BJ (cell line): ENCODE measurements around the gene LHB. TPM values are rescaled to one million over a fixed set of nuclear protein-coding genes. Genes with fewer than 3 reads are reported as not detected.
"Not testable (repeated sequence)": the region's sequence is repeated elsewhere in the genome, so short reads cannot be mapped to it uniquely, and the experiment has no call there.

Experiments used
- CTCF ChIA-PET: fragments of 350-600 bp; formaldehyde crosslinking; extraction: SDS; loops from one replicate; lab custom pipeline; 2021; ENCODE audit warnings: antibody characterized with exemption, inconsistent platforms; lab: Yijun Ruan, JAX
- POLR2A ChIA-PET: fragments of 300-600 bp; sonication (Branson Sonifier 250); formaldehyde crosslinking; extraction: SDS; loops from one replicate; lab custom pipeline; 2021; ENCODE audit warnings: antibody characterized with exemption; lab: Charles Lee
- DNase-seq: peaks from one replicate; pipeline ENCODE4 v3.0.0-alpha.2; 2011; ENCODE audit warnings: low read depth
- H3K27me3 ChIP-seq: 2 replicates; pipeline ENCODE4 v1.6.0; 2011; ENCODE audit warnings: low read length; ENCODE audit not compliant: control insufficient read depth, insufficient read depth
- H3K36me3 ChIP-seq: 2 replicates; pipeline ENCODE4 v1.5.1; 2011; ENCODE audit warnings: low read length; ENCODE audit not compliant: control insufficient read depth, insufficient read depth
- H3K4me3 ChIP-seq: 2 replicates; pipeline ENCODE4 v1.5.1; 2011; ENCODE audit warnings: low read depth, mild to moderate bottlenecking, control low read depth, low read length
- polyA plus RNA-seq: library from polyadenylated mRNA; depleted of rRNA; stranded (reverse); fragments of >200 nt; gene quantifications from 2 replicates; pipeline ENCODE4 v1.2.3, GENCODE V29; 2011
- TF ChIP-seq, protein P1 (sequence below): IDR thresholded peaks from 2 replicates; pipeline ENCODE4 v1.5.1; 2011; ENCODE audit warnings: low read depth, mild to moderate bottlenecking, control low read depth, inconsistent platforms, low read length, moderate library complexity; ENCODE audit not compliant: insufficient read depth

The LHB gene
- polyA plus RNA-seq, 1 experiment = not detected

DNA sequence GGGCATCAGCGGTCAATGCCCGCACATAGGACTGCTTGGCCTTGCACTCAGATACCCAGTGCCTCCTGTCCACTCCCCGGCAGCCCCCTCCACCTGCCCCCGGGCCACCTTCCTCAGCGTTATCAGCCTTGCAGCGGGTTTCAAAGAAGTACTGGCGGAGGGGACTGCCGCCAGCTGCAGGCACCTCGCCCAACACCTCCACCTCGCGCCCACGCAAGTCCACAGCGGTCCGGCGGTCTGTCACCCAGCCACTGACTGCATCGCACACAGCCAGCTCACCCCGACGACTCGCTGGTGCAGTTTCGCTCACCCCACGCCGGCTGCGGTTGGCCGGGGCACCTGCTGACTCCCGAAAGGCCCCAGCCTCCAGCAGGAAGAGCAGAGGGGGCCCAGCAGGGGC is 44.6 kb upstream of the LHB start:
- no peaks in the 10 kb centered on the region for H3K36me3 ChIP-seq
- TF ChIP-seq, protein P1, sequence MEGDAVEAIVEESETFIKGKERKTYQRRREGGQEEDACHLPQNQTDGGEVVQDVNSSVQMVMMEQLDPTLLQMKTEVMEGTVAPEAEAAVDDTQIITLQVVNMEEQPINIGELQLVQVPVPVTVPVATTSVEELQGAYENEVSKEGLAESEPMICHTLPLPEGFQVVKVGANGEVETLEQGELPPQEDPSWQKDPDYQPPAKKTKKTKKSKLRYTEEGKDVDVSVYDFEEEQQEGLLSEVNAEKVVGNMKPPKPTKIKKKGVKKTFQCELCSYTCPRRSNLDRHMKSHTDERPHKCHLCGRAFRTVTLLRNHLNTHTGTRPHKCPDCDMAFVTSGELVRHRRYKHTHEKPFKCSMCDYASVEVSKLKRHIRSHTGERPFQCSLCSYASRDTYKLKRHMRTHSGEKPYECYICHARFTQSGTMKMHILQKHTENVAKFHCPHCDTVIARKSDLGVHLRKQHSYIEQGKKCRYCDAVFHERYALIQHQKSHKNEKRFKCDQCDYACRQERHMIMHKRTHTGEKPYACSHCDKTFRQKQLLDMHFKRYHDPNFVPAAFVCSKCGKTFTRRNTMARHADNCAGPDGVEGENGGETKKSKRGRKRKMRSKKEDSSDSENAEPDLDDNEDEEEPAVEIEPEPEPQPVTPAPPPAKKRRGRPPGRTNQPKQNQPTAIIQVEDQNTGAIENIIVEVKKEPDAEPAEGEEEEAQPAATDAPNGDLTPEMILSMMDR = no peak
- CTCF ChIA-PET = interaction anchor here (1.7 kb wide), 1 partner anchor 37 kb away, joined by 5 read pairs; no protein-coding TSS in a partner anchor
- H3K4me3 ChIP-seq = no peak overlapping the region
- no peak for DNase-seq
- H3K27me3 ChIP-seq = peaks cover 14% of the 10 kb centered on the region
- POLR2A ChIA-PET = no interaction called here

DNA sequence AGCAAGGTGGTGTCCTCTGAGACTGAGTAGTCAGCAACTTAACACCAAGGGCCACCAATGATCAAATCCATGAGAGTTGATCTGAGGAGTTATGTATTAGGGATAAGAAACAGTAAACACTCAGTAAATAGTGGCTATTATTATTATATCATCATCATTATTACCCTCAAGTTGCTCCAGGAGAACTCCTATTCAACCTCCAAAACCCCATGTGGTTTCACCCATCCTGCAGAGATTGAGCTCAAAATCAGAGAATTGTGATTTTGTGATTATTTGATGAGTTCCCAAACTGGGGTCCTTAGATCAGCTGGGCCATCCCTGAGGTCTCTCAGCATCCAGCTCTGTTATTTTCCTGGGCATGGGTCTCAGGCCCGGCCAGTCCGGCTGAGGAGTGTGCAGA is 44.1 kb upstream of the LHB start:
- DNase-seq = no peak
- Histone ChIP-seq H3K36me3 (no peaks in the 10 kb centered on the region), H3K27me3 (peaks cover 10% of the 10 kb centered on the region), H3K4me3 (no peak overlapping the region)
- ChIA-PET POLR2A (no interaction called here), CTCF (interaction anchor here (1.7 to 3.5 kb wide), 2 partner anchors 38 to 61 kb away, joined by 5 to 14 read pairs; no protein-coding TSS in a partner anchor)
- TF ChIP-seq, protein P1 = no peak

DNA sequence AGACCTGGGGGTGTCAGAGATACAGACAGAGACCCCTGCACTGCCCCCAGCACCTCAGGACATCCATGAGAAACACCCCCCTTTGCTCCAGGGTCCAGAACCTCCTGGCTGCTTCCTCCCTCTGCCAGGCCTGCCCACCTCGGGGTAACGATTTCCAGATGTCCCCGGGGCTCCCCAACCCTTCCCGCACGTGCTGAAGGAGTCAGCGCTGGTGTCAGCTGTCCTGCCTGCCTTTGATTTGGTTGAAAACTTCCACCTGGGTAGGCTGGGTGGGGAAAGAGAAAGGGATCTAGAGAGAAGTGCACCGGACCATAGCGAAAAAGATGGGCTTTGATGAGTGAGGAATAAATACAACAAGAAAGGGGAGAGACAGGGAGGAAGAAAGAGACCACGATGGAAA is 42.2 kb upstream of the LHB start:
- DNase-seq = no peak
- no peaks in the 10 kb centered on the region for H3K36me3 ChIP-seq
- CTCF ChIA-PET = interaction anchor here (0.8 to 3.5 kb wide), 4 partner anchors 16 to 67 kb away, joined by 3 to 14 read pairs (median 6); no protein-coding TSS in a partner anchor
- TF ChIP-seq, protein P1 = no peak
- POLR2A ChIA-PET = no interaction called here
- peaks cover 1% of the 10 kb centered on the region; the same call in 1 of the 2 replicates for H3K27me3 ChIP-seq
- no peak overlapping the region for H3K4me3 ChIP-seq

DNA sequence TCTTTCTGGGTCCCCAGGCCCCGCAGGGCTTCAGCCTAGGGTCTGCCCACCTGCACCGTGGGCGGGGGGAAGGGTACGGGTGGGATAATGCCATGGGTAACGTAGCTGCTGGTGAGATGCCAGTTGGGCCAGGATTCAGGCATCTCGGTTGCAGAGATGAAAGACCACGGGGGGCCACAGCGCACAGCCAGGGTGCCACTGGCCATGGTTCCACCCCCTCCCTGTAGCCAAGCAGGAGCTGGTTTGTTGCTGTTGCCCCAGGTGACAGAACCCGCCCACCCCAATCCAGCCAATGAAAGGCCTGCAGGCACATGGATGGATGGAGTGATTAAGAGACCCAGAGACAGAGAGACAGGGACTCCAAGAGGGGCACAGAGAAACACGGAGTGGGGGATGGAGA is 41.7 kb upstream of the LHB start:
- H3K27me3 ChIP-seq = no peaks in the 10 kb centered on the region
- no peak for DNase-seq
- ChIA-PET CTCF (interaction anchor here (0.7 to 3.5 kb wide), 3 partner anchors 17 to 59 kb away, joined by 3 to 14 read pairs (median 7); no protein-coding TSS in a partner anchor), POLR2A (no interaction called here)
- TF ChIP-seq, protein P1 = no peak
- no peaks in the 10 kb centered on the region for H3K36me3 ChIP-seq
- H3K4me3 ChIP-seq = no peak overlapping the region

DNA sequence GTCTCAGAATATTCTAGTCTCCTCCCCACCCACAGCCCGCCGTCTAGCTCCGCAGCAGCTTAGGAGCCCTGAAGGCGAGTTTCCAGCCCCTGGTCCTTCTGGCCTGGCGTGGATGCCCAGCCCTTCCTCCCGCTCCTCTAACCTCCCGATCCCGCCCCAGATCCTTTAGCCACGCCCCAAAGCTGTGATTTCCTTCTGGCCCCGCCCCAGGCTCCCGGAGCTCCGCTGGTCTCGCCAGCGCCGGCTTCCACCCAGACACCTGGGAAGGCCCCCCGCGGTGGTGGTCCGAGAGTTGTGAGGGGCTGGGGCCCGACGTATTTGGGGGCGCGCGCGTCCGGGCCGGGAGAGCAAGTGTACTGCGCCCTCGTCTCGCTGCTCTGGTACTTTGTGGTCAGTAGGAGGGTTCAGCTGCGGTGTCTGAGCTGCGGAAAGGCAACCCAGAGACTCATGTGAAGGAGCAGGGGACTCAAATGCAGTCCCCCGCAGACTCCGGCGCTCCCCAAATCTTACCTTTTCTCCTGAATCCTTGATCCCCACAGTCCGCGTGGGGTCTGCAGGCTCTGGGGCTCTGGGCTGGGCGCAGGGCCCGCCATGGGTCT is 40.8 kb upstream of the LHB start, which contains the start of gene CGB7:
TSS of gene CGB7 (minus strand) at position 114 of the 599 bp plus-strand sequence. CDS start 2,374 bp downstream, outside the sequence.
- POLR2A ChIA-PET = interaction anchor here (1.6 kb wide), 1 partner anchor 64 kb away, joined by 4 read pairs; the partner anchor contains the start of genes GYS1 and RUVBL2
- Histone ChIP-seq H3K4me3 (peak within 1 kb of the TSS; percentile 40), H3K27me3 (no peaks in the 10 kb centered on the region), H3K36me3 (no peaks in the 10 kb centered on the region)
- no peak for DNase-seq
- TF ChIP-seq, protein P1 = no peak
- CTCF ChIA-PET = interaction anchor here (0.7 to 3.5 kb wide), 4 partner anchors 17 to 58 kb away, joined by 3 to 14 read pairs (median 5); no protein-coding TSS in a partner anchor

DNA sequence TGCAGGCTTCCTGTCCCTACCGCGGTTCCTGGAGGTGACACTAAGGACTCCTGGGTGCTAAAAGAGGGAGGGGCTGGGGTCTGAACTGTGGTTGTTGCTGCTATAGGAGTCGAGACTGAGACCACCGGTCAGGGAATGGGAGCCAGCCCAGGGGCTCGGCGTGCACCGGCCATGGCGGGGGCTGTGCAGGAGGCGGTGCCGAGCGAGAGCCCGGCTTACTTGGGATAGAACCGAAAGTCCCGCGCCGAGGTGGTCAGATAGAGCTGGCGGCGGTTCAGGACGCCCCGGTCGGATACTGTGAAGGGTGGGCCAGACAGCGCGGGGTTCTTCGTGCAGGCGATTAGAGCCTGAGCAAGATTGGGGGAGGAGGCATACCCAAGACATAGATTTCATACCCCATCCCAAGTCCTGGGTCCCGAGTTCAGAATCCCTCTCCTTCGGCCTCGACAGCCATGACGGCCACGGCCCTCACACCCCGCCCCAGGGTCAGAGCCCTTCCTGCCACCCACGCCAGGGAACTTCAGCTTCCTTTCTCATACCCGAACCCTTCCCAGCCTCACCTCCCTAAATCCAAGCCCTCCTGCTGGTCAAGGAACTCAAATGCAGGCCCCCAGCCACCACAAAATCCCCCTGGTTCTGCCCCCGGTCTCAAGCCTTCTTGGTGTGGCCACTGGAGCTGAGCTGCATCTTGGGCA is 40.2 kb upstream of the LHB start:
- H3K27me3 ChIP-seq, H3K36me3 ChIP-seq, DNase-seq: not testable (repeated sequence)
- ChIA-PET CTCF (interaction anchor here (0.9 to 1.3 kb wide), 3 partner anchors 14 to 72 kb away, joined by 3 read pairs; partner anchors contain the start of gene LIN7B), POLR2A (interaction anchor here (1.6 kb wide), 1 partner anchor 64 kb away, joined by 4 read pairs; the partner anchor contains the start of genes GYS1 and RUVBL2)
- peak overlapping the region; percentile 40 for H3K4me3 ChIP-seq
